SKM-1 (cell line): Measurements from ENCODE around the gene VOPP1.

Source experiments
- DNase-seq: peaks from one replicate; lab custom pipeline; 2025; ENCODE audit not compliant: unreplicated experiment; lab: John Stamatoyannopoulos, UW

Gene VOPP1

DNA sequence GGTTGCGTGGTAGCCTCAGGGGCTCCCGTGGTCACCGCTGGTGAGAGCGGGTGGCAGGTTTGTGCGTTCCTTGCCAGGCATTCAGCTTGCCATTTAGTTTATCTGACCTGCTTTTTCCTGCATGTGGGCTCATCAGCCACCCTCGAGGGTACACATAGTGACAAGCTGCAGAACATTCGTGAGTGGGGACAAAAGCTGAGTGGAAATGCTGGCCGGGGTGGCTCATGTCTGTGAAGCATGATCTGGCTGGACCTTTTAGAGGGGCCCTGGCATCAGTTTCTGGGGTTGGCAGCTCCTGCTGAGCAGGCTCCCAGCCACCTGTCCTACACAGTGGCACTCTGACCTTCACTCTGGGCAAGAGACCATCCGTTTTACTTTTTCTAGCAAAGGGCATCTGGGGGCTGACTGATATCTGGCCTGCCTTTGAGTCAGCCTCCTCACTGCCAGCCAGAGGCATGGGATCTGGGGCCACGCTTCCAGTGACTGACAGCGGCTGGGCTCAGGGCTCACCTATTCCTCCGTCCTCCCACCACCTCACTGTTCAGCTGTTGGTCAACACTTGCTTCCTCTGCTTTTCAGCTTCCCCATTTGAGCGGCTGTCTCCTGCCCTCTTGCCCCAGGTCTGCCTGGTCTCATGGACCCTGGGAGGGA lies 132.1 kb downstream of the VOPP1 start:
- DNase-seq, result peak; percentile 37

- DNase-seq, result no peak
Observed at GRCh38 chr7:55439627-55440026, 132.7 kb downstream of the VOPP1 start.

DNA sequence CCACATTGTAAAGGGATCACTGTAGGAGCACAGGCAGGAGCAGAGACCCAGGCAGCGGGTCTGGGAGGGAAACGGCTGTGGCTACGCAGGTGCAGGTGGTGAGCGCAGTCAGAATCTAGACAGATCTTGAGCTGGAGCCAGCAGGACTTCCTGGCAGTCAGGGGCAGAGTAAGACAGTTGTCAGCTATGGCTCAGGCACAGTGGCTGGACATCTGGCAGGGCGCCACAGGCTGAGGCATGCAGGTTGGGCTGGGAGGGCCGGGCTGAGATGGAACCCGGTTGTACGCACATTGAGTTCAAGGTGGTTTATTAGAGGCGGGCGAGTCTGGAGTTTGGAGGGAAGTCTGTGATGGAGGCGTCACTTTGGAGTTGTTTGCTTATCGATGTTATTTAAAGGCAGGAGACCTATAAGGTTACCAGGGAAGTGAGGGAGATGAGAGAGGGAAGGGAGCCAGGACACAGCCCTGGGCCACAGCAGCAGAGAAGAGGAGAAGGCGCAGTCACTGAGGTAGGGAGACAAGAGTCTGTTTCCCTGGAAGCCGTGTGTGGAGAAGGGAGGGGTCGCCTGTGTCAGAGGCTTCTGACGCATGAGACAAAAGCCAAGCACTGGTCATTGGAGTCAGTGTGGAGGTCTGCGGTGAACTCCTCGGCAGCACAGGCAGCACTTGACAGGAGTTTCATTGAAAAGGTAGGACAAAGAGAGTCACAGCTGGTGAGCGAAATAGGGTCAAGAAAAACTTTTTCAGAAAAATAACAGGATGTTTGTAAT lies 133.4 kb downstream of the VOPP1 start:
- no peak for DNase-seq

GRCh38 chr7:55438085-55438756 lies 134.1 kb downstream of the VOPP1 start:
- DNase-seq, result no peak

GRCh38 chr7:55437375-55437774 lies 134.9 kb downstream of the VOPP1 start:
- no peak for DNase-seq

DNA sequence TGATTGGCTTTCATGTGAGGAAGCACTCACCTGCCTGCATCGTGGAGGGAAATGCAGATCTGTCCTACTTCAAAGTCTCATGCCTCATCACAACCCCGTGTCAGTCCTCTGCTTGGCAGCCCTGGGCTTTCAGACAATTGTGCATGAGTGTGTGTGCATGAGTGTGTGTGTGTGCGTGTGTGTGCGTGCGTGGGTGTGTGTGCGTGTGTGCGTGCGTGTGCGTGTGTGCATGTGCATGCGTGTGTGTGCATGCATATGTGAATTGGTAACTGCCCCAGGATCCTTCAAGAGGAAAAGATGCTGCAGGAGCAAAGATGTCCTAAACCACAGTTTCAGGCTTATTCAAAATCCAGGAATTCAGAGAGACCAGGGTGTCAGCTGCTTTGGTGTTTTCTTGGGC lies 135.8 kb downstream of the VOPP1 start:
- DNase-seq, result no peak

DNA sequence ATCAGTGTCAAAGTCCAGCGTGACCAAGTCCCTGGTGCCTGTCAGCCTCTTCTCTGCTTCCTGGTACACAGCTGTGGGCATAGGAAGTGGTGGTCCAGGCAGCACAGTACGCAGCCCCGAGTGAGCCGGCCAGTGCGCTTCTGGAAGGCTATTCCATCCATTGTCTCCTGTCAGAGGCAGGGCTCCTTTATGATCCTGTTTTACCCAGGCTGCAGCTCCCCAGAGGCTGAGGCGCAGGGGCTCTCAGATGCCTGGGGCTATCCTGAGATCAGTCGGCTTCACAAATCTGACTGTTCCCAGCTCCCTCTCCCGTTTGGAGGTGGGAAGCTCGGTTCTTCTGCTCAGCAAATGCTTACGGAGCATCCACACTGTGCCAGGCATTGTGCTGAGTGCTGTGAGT lies 136.8 kb downstream of the VOPP1 start:
- no peak for DNase-seq

DNA sequence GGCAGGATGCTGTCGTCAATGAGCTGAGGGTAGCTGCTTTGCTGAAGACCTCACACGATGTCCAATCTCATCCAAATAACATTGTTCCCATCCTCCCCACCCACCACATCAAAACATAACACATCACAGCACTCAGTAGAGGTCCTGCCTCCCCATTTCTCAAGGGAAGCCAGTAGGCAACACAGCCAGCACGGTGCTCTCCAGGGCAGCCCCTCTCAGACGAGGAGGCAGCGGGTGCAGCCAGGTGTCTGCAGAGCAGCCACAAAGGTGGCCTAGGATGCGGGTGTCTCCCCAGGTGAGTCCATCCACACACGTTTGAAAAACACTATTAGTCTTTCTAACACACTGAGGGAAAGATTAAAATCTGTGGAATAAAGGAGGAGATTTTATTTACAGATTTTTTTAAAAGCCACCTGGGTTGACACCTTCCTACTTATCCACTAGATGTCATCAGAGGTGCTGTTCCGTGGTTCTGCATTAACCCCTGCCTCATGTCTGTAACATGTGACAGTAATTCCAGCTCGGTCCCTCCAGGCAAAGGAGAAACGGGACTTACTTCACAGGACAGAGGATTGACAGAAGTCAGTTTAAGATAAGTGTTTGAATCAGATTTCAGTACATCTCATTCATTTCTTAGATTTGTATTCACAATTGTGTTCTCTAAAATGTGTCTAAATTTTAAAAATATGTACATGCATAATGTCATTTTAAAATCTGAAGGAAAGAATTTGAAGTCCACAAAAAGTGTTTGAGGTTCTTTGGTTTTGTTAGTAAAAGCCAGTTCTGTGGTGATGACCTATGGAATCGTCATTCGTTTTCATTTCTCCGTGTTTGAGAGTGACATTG lies 139.1 kb downstream of the VOPP1 start:
- DNase-seq, result peak; percentile 12

- no peak for DNase-seq
Observed at GRCh38 chr7:55432506-55432905, 139.8 kb downstream of the VOPP1 start.

GRCh38 chr7:55431898-55432297 lies 140.4 kb downstream of the VOPP1 start:
- no peak for DNase-seq

- DNase-seq, result no peak
Observed at GRCh38 chr7:55429835-55430499, 142.3 kb downstream of the VOPP1 start.

GRCh38 chr7:55427800-55428199 lies 144.5 kb downstream of the VOPP1 start:
- DNase-seq, result no peak

DNA sequence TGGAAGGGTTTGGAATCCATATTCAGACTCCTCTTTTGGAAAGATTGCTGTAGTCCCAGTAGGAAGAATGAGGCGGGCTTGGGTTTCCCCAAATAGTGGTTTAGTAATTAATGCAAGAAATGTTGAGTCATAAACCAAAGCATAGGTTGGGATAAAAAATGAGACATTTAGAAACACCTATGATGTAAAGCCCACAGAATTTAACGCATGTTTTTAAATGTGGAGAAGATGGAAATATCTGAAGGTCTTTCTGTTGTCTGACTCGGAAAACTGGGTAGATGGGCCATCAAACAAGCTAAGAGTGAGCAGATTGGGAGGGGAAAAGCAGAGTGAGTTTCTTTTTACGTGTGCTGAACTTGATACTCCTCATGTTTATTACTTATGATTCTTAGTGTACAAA lies 145.0 kb downstream of the VOPP1 start:
- no peak for DNase-seq

DNA sequence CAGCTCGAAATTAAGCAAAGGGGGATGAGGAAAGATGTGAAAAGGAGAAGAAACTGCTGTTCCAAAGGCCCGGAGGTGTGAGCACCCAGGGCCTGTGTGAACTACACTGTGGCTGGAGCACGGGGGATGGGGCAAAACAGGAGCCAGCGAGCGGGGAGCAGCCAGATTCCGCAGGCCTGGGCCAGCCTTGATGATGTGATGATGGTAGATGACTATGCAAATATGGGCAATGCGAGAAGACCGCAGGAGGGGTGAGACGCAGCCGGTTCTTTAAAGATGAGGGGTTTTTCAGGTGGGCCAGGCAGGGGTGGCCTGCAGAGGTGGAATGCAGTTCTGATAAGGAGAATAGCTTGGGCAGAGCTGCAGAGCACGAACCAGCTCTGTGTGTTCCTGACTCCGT lies 145.6 kb downstream of the VOPP1 start:
- DNase-seq, result no peak

DNA sequence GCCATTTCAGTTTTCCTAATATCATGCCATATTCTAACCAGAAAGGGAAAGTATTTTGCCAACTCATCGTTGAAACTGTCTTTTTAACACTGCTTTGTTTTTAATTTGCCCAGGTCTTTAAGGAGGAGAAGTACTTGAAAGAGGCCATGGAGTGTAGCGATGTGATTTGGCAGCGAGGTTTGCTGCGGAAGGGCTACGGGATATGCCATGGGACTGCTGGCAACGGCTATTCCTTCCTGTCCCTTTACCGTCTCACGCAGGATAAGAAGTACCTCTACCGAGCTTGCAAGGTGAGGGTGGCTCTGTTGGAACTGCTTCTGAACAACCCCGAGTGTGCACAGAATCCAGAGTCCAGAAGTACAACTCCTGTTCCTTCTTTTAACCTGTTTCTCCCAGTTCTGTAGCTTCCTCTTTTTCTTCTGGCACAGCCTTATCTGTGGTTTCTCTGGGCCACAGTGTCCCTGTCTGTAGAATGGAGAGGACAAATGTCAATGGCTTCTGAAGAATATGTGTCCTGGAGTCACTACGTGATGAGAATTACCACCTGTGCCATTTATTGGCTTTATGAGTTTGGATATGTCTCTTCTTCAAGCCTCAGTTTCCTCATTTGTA lies 147.1 kb downstream of the VOPP1 start:
- peak; percentile 21 for DNase-seq

DNA sequence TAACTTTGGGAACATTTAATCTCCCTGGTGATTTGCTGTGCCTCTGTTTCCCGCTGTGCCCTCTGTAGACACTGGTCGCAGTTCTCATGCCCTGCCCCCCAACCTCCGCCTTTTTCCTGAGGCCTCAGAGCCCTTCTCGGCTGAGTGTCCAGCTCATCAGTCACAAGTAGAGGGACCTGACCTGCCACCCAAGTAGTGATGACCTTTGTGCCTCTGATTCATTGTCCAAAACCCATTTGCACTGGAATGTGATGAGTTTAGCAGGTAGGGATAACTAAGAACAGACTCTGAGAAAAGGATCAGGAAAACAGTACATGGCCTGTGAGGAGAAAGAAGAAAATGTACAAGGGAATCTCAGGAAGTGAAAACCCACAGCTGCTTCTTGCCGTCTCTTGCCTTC lies 148.4 kb downstream of the VOPP1 start:
- no peak for DNase-seq

GRCh38 chr7:55423277-55423711 lies 149.0 kb downstream of the VOPP1 start:
- no peak for DNase-seq
